ENCODE measurements around the gene DLST.

Gene DLST

GRCh38 chr14:74875941-74876913 lies 5.5 kb upstream of the DLST start, which contains the start of gene PROX2:
Gene PROX2 (minus strand): TSS chr14:74876145. CDS start chr14:74863834, 12,311 bp downstream.
- Histone ChIP-seq H3K4me3 (replicated peaks; ENCODE audit: insufficient read depth, low read length) (no peak within 1 kb of the TSS), H3K27ac (replicated peaks) (peak within 1 kb of the TSS; percentile 6; the same call in 1 of the 2 replicates)
- DNase-seq (ENCODE audit: low read depth in 1 of 2, low spot score in 1 of 2) = peak in 1 of 2 experiments; percentile 10

GRCh38 chr14:74879427-74880182 lies 2.1 kb upstream of the DLST start:
- Histone ChIP-seq H3K27me3 (ENCODE audit: insufficient read depth, poor library complexity, severe bottlenecking) (no peaks in the 10 kb centered on the region), H3K4me3 (replicated peaks; ENCODE audit: insufficient read depth, low read length) (no peak overlapping the region), H3K27ac (replicated peaks) (no peak overlapping the region)
- no peak for DNase-seq (ENCODE audit: low read depth in 1 of 2, low spot score in 1 of 2)
- no peak for TF ChIP-seq CTCF (IDR thresholded peaks at IDR 0.05; ENCODE audit: insufficient read depth, low read length)
- no peak for TF ChIP-seq REST (IDR thresholded peaks at IDR 0.05; ENCODE audit: insufficient replicate concordance, low read depth)

More at GRCh38 chr14:74875941-74876913, 5.5 kb upstream of the DLST start, which contains the start of gene PROX2:
- no peaks in the 10 kb centered on the region for H3K27me3 ChIP-seq (ENCODE audit: insufficient read depth, poor library complexity, severe bottlenecking)
- TF ChIP-seq CTCF (IDR thresholded peaks at IDR 0.05; ENCODE audit: insufficient read depth, low read length) (no peak), SPI1 (IDR thresholded peaks at IDR 0.05; ENCODE audit: borderline replicate concordance, low read depth) (no peak), REST (IDR thresholded peaks at IDR 0.05; ENCODE audit: insufficient replicate concordance, low read depth) (no peak)

GRCh38 chr14:74882103-74882920 lies 596 bp downstream of the DLST start:
- peak overlapping the region; percentile 57 for H3K4me3 ChIP-seq (replicated peaks; ENCODE audit: insufficient read depth, low read length)
- TF ChIP-seq SPI1 (IDR thresholded peaks at IDR 0.05; ENCODE audit: borderline replicate concordance, low read depth) = peak; percentile 25; the same call in 1 of the 2 replicates
- TF ChIP-seq POLR2AphosphoS5 (IDR thresholded peaks at IDR 0.05; ENCODE audit: low read depth) = no peak
- no peak for TF ChIP-seq REST (IDR thresholded peaks at IDR 0.05; ENCODE audit: insufficient replicate concordance, low read depth)
- no peaks in the 10 kb centered on the region for H3K27me3 ChIP-seq (ENCODE audit: insufficient read depth, poor library complexity, severe bottlenecking)
- peak overlapping the region; percentile 93 for H3K27ac ChIP-seq (replicated peaks)
- DNase-seq (ENCODE audit: low read depth in 1 of 2, low spot score in 1 of 2) = peak in 1 of 2 experiments; percentile 19

Data from HL-60 (cell line).